Neural progenitor cell (in vitro differentiated cells): Measurements from ENCODE around the gene NPHP4. TPM values are rescaled to one million over a fixed set of nuclear protein-coding genes. Genes with fewer than 3 reads are reported as not detected.

Source experiments
- DNase-seq: peaks from one replicate; pipeline ENCODE4 v3.0.0-alpha.2; 2016; ENCODE audit warnings: low spot score
- H2AFZ ChIP-seq: fragments of 200-600 bp; sonication (generic); replicated peaks from 2 replicates; pipeline ENCODE4 v1.6.1; 2016; ENCODE audit warnings: antibody characterized with exemption
- H3F3A ChIP-seq: fragments of 200-600 bp; sonication (generic); 2 replicates; pipeline ENCODE4 v1.6.1; 2016; ENCODE audit warnings: antibody characterized with exemption, low read depth
- H3K27ac ChIP-seq: fragments of 200-600 bp; sonication (generic); 2 replicates; pipeline ENCODE4 v1.5.1; 2016; ENCODE audit warnings: mild to moderate bottlenecking
- H3K27me3 ChIP-seq: fragments of 200-600 bp; sonication (generic); 2 replicates; pipeline ENCODE4 v1.6.1; 2016; ENCODE audit warnings: mild to moderate bottlenecking, moderate library complexity
- H3K36me3 ChIP-seq: fragments of 200-600 bp; sonication (generic); 2 replicates; pipeline ENCODE4 v1.5.1; 2016
- H3K4me1 ChIP-seq: fragments of 200-600 bp; sonication (generic); 2 replicates; pipeline ENCODE4 v1.6.1; 2016; ENCODE audit warnings: mixed run types
- H3K4me2 ChIP-seq: fragments of 200-600 bp; sonication (generic); 2 replicates; pipeline ENCODE4 v1.6.1; 2016
- H3K4me3 ChIP-seq: fragments of 200-600 bp; sonication (generic); 2 replicates; pipeline ENCODE4 v1.5.1; 2016
- H3K79me2 ChIP-seq: fragments of 200-600 bp; sonication (generic); 2 replicates; pipeline ENCODE4 v1.6.1; 2016; ENCODE audit warnings: low read depth
- H3K9ac ChIP-seq: fragments of 200-600 bp; sonication (generic); 2 replicates; pipeline ENCODE4 v1.6.1; 2016
- H3K9me3 ChIP-seq: fragments of 200-600 bp; sonication (generic); 2 replicates; pipeline ENCODE4 v1.5.1; 2016; ENCODE audit warnings: low read depth
- H4K20me1 ChIP-seq: fragments of 200-600 bp; sonication (generic); 2 replicates; pipeline ENCODE4 v1.6.1; 2016; ENCODE audit warnings: low read depth
- H3K27ac Mint-ChIP-seq: 3 replicates; pipeline ENCODE4 v1.8.0; 2021; ENCODE audit warnings: mixed read lengths
- H3K27me3 Mint-ChIP-seq: 2 replicates; pipeline ENCODE4 v1.8.0; 2022; ENCODE audit warnings: low read depth, mild to moderate bottlenecking, inconsistent platforms, moderate library complexity, mixed read lengths; ENCODE audit not compliant: insufficient read depth
- H3K36me3 Mint-ChIP-seq: 3 replicates; pipeline ENCODE4 v1.8.0; 2021; ENCODE audit warnings: mixed read lengths
- H3K4me1 Mint-ChIP-seq: 3 replicates; pipeline ENCODE4 v1.8.0; 2021; ENCODE audit warnings: mixed read lengths
- H3K4me3 Mint-ChIP-seq: 3 replicates; pipeline ENCODE4 v1.8.0; 2021; ENCODE audit warnings: mild to moderate bottlenecking, moderate library complexity, mixed read lengths
- H3K9me3 Mint-ChIP-seq: 3 replicates; pipeline ENCODE4 v1.8.0; 2020; ENCODE audit warnings: mixed read lengths
- CTCF ChIP-seq: fragments of 200-600 bp; sonication (generic); IDR thresholded peaks from 2 replicates; pipeline ENCODE4 v1.5.1; 2017; ENCODE audit warnings: antibody characterized with exemption, mild to moderate bottlenecking
- EZH2 ChIP-seq: fragments of 200-600 bp; sonication (generic); IDR thresholded peaks from 2 replicates; pipeline ENCODE4 v1.6.1; 2017; ENCODE audit warnings: antibody characterized with exemption, mild to moderate bottlenecking, moderate library complexity
- EZH2phosphoT487 ChIP-seq: fragments of 200-600 bp; sonication (generic); IDR thresholded peaks from 2 replicates; pipeline ENCODE4 v1.6.1; 2017; ENCODE audit warnings: antibody characterized with exemption
- total RNA-seq: library from RNA; depleted of rRNA; stranded (reverse); fragments of >200 nt; gene quantifications from 2 replicates; pipeline ENCODE4 v1.2.3, GENCODE V29; 2015; ENCODE audit warnings: low replicate concordance

The NPHP4 gene
- total RNA-seq, 1 donor from 2014 or later = 8.9 TPM

GRCh38 chr1:5943343-5944124 is 48.7 kb downstream of the NPHP4 start:
- Histone ChIP-seq H3K4me2 (no peak overlapping the region), H3K4me1 (no peaks in the 10 kb centered on the region), H3K27ac (no peak overlapping the region), H3K79me2 (no peaks in the 10 kb centered on the region), H3K9me3 (no peaks in the 10 kb centered on the region), H3K4me3 (no peak overlapping the region), H3F3A (no peaks in the 10 kb centered on the region), H3K36me3 (no peaks in the 10 kb centered on the region), H2AFZ (no peak overlapping the region), H3K27me3 (no peaks in the 10 kb centered on the region), H3K9ac (no peak overlapping the region), H4K20me1 (peaks cover 5% of the 10 kb centered on the region)
- Mint-ChIP-seq H3K27me3 (peaks cover 2% of the 10 kb centered on the region), H3K4me1 (peaks cover 2% of the 10 kb centered on the region), H3K36me3 (peaks cover 35% of the 10 kb centered on the region), H3K27ac (no peak overlapping the region), H3K9me3 (no peaks in the 10 kb centered on the region), H3K4me3 (no peak overlapping the region)
- TF ChIP-seq EZH2phosphoT487 = no peak
- no peak for TF ChIP-seq CTCF
- TF ChIP-seq EZH2 = no peak
- no peak for DNase-seq

GRCh38 chr1:5941671-5942070 is 50.6 kb downstream of the NPHP4 start:
- H2AFZ ChIP-seq = no peak overlapping the region
- TF ChIP-seq EZH2 (no peak), CTCF (no peak), EZH2phosphoT487 (no peak)
- Mint-ChIP-seq H3K27ac (no peak overlapping the region), H3K36me3 (peaks cover 37% of the 10 kb centered on the region), H3K27me3 (peaks cover 6% of the 10 kb centered on the region), H3K4me1 (peaks cover 4% of the 10 kb centered on the region), H3K9me3 (no peaks in the 10 kb centered on the region), H3K4me3 (no peak overlapping the region)
- no peaks in the 10 kb centered on the region for H3K79me2 ChIP-seq
- no peaks in the 10 kb centered on the region for H3K27me3 ChIP-seq
- no peak for DNase-seq
- H3K9me3 ChIP-seq = no peaks in the 10 kb centered on the region
- H3K4me2 ChIP-seq = no peak overlapping the region
- H3F3A ChIP-seq = peaks cover 4% of the 10 kb centered on the region
- no peaks in the 10 kb centered on the region for H3K36me3 ChIP-seq
- peaks cover 5% of the 10 kb centered on the region for H4K20me1 ChIP-seq
- H3K4me3 ChIP-seq = no peak overlapping the region
- H3K4me1 ChIP-seq = no peaks in the 10 kb centered on the region
- no peak overlapping the region for H3K27ac ChIP-seq
- no peak overlapping the region for H3K9ac ChIP-seq

DNA sequence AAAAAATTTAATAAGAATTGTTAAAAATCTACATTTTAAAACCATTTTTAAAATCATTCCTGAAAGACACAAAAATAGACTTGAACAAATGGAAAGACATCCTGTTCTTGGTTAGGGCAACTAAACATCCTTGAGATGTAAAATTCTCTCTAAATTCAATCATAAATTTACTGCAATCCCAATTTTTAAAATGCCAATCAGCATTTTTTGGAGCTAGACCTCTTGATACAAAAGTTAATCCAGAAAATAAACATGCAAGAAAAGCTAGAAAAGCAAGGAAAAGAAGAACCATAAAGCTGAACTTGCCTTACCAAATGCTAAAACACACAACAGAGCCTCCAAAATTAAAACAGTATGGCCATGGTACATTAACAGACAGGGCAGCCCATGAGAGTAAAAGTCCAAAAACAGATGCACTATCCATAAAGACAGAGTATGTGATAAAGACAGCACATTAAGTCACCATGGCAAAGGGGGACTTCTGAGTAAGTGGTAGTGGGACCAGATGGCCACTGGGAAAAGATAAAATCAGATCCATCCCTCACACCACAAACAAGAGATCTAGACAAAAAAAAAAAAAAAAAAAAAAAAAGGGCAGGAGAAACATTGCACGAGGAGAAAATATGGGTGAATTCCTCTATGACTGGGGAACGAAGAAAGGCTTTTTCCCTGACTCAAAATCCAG is 51.4 kb downstream of the NPHP4 start:
- Histone ChIP-seq H3K79me2 (no peaks in the 10 kb centered on the region), H3K27ac (no peak overlapping the region), H3K9me3 (no peaks in the 10 kb centered on the region), H4K20me1 (peaks cover 5% of the 10 kb centered on the region), H2AFZ (no peak overlapping the region), H3K36me3 (no peaks in the 10 kb centered on the region), H3K4me3 (no peak overlapping the region), H3K9ac (no peak overlapping the region), H3K4me2 (no peak overlapping the region), H3K27me3 (no peaks in the 10 kb centered on the region), H3K4me1 (no peaks in the 10 kb centered on the region), H3F3A (peaks cover 9% of the 10 kb centered on the region)
- Mint-ChIP-seq H3K36me3 (peaks cover 33% of the 10 kb centered on the region), H3K27me3 (peaks cover 6% of the 10 kb centered on the region), H3K4me3 (no peak overlapping the region), H3K9me3 (no peaks in the 10 kb centered on the region), H3K4me1 (peaks cover 11% of the 10 kb centered on the region), H3K27ac (no peak overlapping the region)
- DNase-seq = no peak
- TF ChIP-seq EZH2 = no peak
- TF ChIP-seq CTCF = no peak
- no peak for TF ChIP-seq EZH2phosphoT487
